Measurements from ENCODE around the gene MAP3K10.

MAP3K10 gene

DNA sequence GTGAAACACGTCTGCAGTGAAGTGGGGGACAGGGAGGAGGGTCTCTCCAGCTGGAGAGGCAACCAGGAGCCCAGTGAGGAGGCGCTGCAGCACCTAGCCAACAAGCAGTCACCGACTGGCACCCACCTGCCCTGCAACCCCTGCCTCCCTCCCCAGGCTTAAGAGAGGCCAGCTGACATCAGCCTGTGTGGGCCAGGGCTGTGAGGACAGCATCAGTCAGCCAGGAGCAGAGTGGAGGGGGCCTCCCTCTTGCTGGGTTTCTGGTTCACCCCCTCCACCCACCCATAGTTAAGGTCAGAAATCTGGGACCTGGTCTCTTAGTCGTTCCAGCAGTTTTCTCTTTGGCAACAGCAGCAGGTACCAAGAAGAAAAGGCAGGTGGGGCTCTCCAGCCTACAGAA, 60.8 kb downstream of the MAP3K10 start:
- no peak for DNase-seq

- DNase-seq = no peak
These were observed 61.2 kb downstream of the MAP3K10 start for GRCh38 chr19:40252395-40252794.

DNA sequence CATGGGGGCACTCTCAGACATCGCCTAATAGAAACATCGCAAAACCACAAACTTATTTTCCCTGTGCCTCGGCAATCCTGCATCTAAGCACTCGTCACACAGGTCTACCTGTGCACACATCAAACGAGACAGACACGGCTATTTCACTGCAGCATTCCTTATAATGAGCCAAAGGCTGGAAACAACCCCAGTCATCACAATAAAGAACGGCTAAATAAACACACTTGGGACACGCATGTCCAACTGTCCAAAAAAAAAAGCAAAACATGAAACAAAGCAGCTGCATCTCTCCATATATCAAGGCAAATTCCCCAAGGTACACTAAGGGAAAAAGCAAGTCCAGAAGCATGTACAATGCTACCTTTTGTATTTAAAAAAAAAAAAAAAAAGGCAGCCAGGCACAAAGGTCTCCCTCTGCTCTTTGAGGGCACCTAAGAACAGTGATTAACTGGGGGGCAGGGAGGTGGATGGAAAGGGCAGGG, 62.4 kb downstream of the MAP3K10 start:
- no peak for DNase-seq

DNA sequence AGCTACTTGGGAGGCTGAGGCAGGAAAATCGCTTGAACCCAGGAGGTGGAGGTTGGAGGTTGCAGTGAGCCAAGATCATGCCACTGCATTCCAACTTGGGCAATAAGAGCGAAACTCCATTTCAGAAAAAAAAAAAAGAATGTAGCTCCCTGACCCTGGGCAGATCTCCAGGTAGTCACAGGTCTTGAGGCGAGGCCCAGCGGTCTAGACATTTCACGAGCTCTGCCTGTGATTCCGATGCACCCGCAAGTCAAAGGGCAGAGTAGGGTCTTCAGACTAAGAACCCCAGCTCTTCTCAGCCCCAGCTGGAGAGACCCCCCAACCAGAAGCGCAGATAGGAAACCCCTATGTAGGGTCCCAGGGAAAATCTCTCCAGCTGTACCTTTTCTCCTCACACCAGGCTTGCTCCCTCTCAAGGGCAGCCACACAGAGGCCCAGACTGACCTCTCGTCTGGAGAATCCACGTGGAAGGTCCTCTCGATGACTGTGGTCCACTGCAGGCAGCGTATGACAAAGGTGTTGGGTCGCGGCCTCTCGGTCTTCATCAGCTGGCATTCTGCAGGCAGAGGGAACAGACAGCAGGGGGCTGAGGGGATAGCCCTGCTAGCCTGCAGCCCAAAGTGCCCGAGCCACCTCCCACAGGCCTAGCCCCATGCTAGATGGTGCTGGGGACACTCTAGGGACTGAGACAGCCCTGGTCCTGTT, 63.6 kb downstream of the MAP3K10 start:
- no peak for DNase-seq

DNA sequence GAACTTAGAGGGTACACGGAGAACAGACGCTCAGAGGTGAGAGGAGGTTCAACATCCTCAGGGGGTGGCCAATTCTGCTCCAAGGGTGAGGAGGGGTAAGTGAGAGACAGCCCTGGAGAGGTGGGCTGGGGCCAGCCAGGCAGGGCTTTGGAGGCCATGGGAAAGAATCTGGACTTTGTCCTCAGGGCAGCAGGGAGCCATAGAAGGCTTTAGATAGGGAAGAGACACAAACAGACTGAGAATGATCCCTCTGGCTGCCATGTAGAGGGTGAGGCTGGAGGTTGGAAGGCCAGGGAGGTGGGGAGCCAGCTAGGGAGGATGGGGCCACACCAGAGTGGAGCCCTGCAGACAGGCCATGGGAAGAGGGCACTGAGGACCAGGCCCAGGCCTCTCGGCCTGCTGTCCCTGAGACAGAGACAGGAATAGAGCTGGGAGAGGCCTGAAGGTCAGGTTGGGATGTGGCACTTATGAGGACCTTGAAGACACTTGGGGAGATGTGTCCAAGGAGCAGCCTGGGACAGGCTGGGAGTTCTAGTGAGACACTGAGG, 64.5 kb downstream of the MAP3K10 start:
- no peak for DNase-seq

DNA sequence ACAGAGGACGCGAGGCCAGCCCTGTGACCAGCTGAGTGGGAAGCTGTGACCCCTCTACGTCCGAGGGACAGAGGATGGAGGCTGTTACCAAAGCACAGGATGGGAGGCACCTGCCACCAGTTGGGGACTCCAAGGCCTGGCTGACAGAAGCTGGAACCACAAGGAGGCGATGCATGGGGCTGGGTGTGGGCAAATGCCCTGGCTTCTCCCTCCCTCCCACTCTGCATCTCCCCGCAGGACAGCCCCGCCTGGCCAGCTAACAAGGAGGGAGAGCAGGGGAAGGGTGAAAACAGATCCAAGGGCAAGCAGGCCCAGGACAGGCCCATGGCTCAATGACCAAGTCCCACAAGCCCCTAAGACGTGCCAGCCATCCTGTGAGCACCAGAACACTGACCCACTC, 65.3 kb downstream of the MAP3K10 start:
- no peak for DNase-seq

GRCh38 chr19:40257096-40257517, 65.9 kb downstream of the MAP3K10 start:
- DNase-seq = no peak

DNA sequence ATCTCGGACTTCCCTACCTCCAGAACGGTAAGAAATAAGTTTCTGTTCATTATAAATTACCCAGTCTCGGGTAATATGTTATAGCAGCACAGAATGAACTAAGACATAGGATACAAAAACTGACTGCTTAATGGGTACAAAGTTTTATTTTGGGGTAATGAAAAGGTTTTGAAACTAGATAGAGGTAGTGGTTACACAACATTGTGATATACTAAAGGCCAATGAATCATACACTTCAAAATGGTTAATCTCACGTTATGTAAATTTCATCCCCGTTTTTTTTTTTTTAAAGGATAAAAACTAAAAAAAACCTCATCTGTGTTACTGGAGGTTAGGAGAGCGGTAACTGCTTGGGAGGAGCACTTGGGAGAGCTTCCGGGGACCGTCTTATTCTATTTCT, 70.4 kb downstream of the MAP3K10 start:
- DNase-seq = no peak

GRCh38 chr19:40262422-40262821, 71.2 kb downstream of the MAP3K10 start:
- DNase-seq = peak in 1 of 2 experiments; percentile 22

DNA sequence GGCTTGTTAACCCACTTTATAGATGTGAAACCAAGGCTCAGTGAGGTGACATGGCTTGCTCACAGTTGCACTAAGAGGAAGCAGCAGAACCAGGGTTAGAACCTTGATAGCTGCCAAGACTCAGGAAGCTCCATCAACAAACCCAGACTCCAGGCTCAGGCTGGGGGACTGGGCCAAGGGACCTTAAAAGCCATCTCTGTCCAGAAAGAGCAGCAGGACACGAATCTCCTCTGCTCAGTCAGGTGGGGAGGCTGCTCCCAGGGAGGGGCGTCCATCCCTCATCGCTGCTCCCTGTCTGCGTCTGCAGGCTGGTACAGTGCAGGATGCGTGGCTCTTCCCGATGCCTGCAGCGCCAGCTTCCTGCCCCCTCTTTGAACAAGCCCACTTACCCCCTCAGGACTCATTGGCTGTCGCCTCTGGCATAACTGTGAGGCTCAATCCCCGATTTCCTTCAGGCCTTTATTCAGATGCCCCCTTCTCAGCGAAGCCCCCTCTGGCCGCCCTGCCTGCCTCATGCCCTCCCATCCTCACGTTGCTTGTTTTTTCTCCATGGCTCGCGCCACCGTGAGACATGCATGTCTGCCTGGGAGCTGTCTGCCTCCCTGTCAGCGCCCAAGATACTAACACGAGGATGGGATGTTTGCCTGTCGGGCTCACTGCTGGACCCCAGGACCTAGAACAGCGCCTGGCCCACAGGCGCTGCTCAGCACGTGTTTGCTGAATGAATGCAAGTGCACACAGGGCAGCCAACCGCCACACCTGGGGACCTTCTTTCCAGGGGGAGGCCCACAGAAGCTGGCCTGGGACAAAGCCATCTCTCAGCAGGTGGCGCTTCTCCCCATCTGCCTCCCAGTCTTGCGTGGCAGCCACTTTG, 72.5 kb downstream of the MAP3K10 start:
- no peak for DNase-seq

GRCh38 chr19:40264314-40265054, 73.3 kb downstream of the MAP3K10 start:
- DNase-seq = no peak
